NCI-H460 (cell line): Measurements from ENCODE around the gene LNPEP. TPM values are rescaled to one million over a fixed set of nuclear protein-coding genes. Genes with fewer than 3 reads are reported as not detected.

ENCODE experiments used
- small RNA-seq, 2 experiments: library from RNA; depleted of rRNA; stranded (forward); fragments of <200 nt; gene quantifications; one replicate each; pipeline ENCODE3, GENCODE V24; 2014
- total RNA-seq: library from RNA; depleted of rRNA; stranded (reverse); fragments of >200 nt; shearing (Covaris generic); gene quantifications from 2 replicates; pipeline ENCODE4 v1.2.3, GENCODE V29; 2014; rRNA removed

Gene LNPEP
- total RNA-seq, 1 experiment from 2014 or later, result 34.6 TPM

Small RNA genes within 50 kb of the gene (small RNA-seq; reads per million reads assigned to genes)
- 0 reads per million in 2 experiments for gene RF00019

Other genes starting within 250 kb of the LNPEP start
- gene ERAP1, start 128.1 kb upstream of the LNPEP start, total RNA-seq, result 29.4 and 31.7 TPM in 2 replicates
- 2.6 and 3.2 TPM in 2 replicates for gene ERAP2, start 59.6 kb upstream of the LNPEP start, total RNA-seq
- not detected in 2 replicates for gene LIX1, start 206.5 kb downstream of the LNPEP start, total RNA-seq
- gene RIOK2, start 247.2 kb downstream of the LNPEP start, total RNA-seq, result 35.9 and 45.6 TPM in 2 replicates